SK-N-SH treated with all-trans-retinoic acid at 6 μM for 48 hours (cell line): ENCODE data around the gene DRGX.

ENCODE experiments used
- BACH2 ChIP-seq: fragments of 250-450 bp; sonication (Bioruptor Pico); IDR thresholded peaks from 2 replicates; pipeline ENCODE4 v1.9.0; 2021; ENCODE audit warnings: mild to moderate bottlenecking, borderline replicate concordance
- CREB5 ChIP-seq: fragments of 250-450 bp; sonication (Bioruptor Pico); IDR thresholded peaks from 2 replicates; pipeline ENCODE4 v1.5.1; 2020; ENCODE audit warnings: low read depth, mild to moderate bottlenecking, moderate library complexity
- CSDC2 ChIP-seq: fragments of 250-450 bp; sonication (Bioruptor Pico); IDR thresholded peaks from 2 replicates; pipeline ENCODE4 v1.5.0; 2020; ENCODE audit warnings: mild to moderate bottlenecking, moderate library complexity
- GLIS3 ChIP-seq: fragments of 250-450 bp; sonication (Bioruptor Pico); IDR thresholded peaks from 2 replicates; pipeline ENCODE4 v1.5.0; 2020; ENCODE audit warnings: mild to moderate bottlenecking, moderate library complexity
- ISL1 ChIP-seq: fragments of 250-450 bp; sonication (Bioruptor Pico); IDR thresholded peaks from 2 replicates; pipeline ENCODE4 v2.1.2; 2022; ENCODE audit warnings: mild to moderate bottlenecking, moderate library complexity
- OSR1 ChIP-seq: fragments of 250-450 bp; sonication (Bioruptor Pico); IDR thresholded peaks from 2 replicates; pipeline ENCODE4 v1.8.0; 2022; ENCODE audit warnings: moderate library complexity, mild to moderate bottlenecking, inconsistent platforms
- PATZ1 ChIP-seq: fragments of 250-450 bp; sonication (Bioruptor Pico); IDR thresholded peaks from 2 replicates; pipeline ENCODE4 v1.8.0; 2020; ENCODE audit warnings: mild to moderate bottlenecking, moderate library complexity, borderline replicate concordance
- PPARA ChIP-seq: fragments of 250-450 bp; sonication (Bioruptor Pico); IDR thresholded peaks from 2 replicates; pipeline ENCODE4 v1.5.0; 2020; ENCODE audit warnings: mild to moderate bottlenecking, borderline replicate concordance
- RARB ChIP-seq: fragments of 250-450 bp; sonication (Bioruptor Pico); IDR thresholded peaks from 2 replicates; pipeline ENCODE4 v1.8.0; 2021; ENCODE audit warnings: mild to moderate bottlenecking, moderate library complexity
- SNAI2 ChIP-seq: fragments of 250-450 bp; sonication (Bioruptor Pico); IDR thresholded peaks from 2 replicates; pipeline ENCODE4 v1.5.0; 2020; ENCODE audit warnings: mild to moderate bottlenecking, moderate library complexity
- TCF4 ChIP-seq: fragments of 250-450 bp; sonication (Bioruptor Pico); IDR thresholded peaks from 2 replicates; pipeline ENCODE4 v1.8.0; 2021; ENCODE audit warnings: mild to moderate bottlenecking, moderate library complexity, borderline replicate concordance
- ZC3H10 ChIP-seq: fragments of 250-450 bp; sonication (Bioruptor Pico); IDR thresholded peaks from 2 replicates; pipeline ENCODE4 v1.5.1; 2021; ENCODE audit warnings: mild to moderate bottlenecking, moderate library complexity
- ZFP30 ChIP-seq: fragments of 450-650 bp; formaldehyde crosslinking; IDR thresholded peaks from 2 replicates; pipeline ENCODE4 v1.5.0; 2022; ENCODE audit warnings: mild to moderate bottlenecking, moderate library complexity

- no peak for TF ChIP-seq PATZ1 (CRISPR knock-in tag)
- no peak for TF ChIP-seq BACH2 (CRISPR knock-in tag)
- TF ChIP-seq RARB: no peak
- TF ChIP-seq OSR1: no peak
- TF ChIP-seq CREB5 (CRISPR knock-in tag): no peak
- no peak for TF ChIP-seq GLIS3 (CRISPR knock-in tag)
- TF ChIP-seq ZFP30 (CRISPR knock-in tag): no peak
- no peak for TF ChIP-seq ZC3H10
- TF ChIP-seq SNAI2: no peak
- no peak for TF ChIP-seq ISL1 (CRISPR knock-in tag)
- no peak for TF ChIP-seq TCF4 (CRISPR knock-in tag)
- TF ChIP-seq CSDC2 (CRISPR knock-in tag): no peak
- no peak for TF ChIP-seq PPARA (CRISPR knock-in tag)
These were observed 21.6 kb upstream of the DRGX start for GRCh38 chr10:49417311-49418052.
